ENCODE measurements around the gene AKAP8. TPM values are rescaled to one million over a fixed set of nuclear protein-coding genes. Genes with fewer than 3 reads are reported as not detected.

Gene AKAP8
- total and polyA plus RNA-seq, 9 donors, result 13.6 to 53.3 (median 34.2) TPM

GRCh38 chr19:15423130-15423529 lies 43.5 kb upstream of the AKAP8 start:
- no peaks in the 10 kb centered on the region for H3K27me3 ChIP-seq
- no peak overlapping the region for H3K4me3 ChIP-seq
- H3K27ac ChIP-seq, result no peak overlapping the region
- no peak for TF ChIP-seq EP300 (IDR thresholded peaks at IDR 0.05)
- H3K9me3 ChIP-seq, result no peaks in the 10 kb centered on the region
- 94 to 99% (median 96%) methylated on average over 6 of the region's 6 CpGs for WGBS, 3 donors
- no peak for DNase-seq
- intact Hi-C loops (cut with DNase I), result loop anchor here in 1 of 4 donors (10.0 kb wide), 1 partner anchor 168 kb away; no protein-coding TSS in a partner anchor
- H3K36me3 ChIP-seq, result no peaks in the 10 kb centered on the region
- H3K4me1 ChIP-seq (ENCODE audit: insufficient read depth), result peaks cover 16% of the 10 kb centered on the region

GRCh38 chr19:15422296-15423075 lies 42.9 kb upstream of the AKAP8 start:
- Histone ChIP-seq H3K4me1 (ENCODE audit: insufficient read depth) (peaks cover 18% of the 10 kb centered on the region), H3K27ac (peak overlapping the region; percentile 51 to 65), H3K9me3 (no peaks in the 10 kb centered on the region), H3K4me3 (no peak overlapping the region), H3K27me3 (no peaks in the 10 kb centered on the region), H3K36me3 (no peaks in the 10 kb centered on the region)
- no peak for TF ChIP-seq CTCF (IDR thresholded peaks at IDR 0.05)
- no peak for TF ChIP-seq EP300 (IDR thresholded peaks at IDR 0.05)
- no peak for TF ChIP-seq POLR2A (IDR thresholded peaks at IDR 0.05)
- 68 to 85% (median 73%) methylated on average over 21 to 22 of the region's 22 CpGs for WGBS, 3 donors
- intact Hi-C loops (cut with DNase I), result loop anchor here in 1 of 4 donors (10.0 kb wide), 1 partner anchor 168 kb away; no protein-coding TSS in a partner anchor
- no peak for DNase-seq

- intact Hi-C loops (cut with DNase I), result loop anchor here in 1 of 4 donors (10.0 kb wide), 1 partner anchor 167 kb away; no protein-coding TSS in a partner anchor
- H3K27me3 ChIP-seq, result no peaks in the 10 kb centered on the region
- peaks cover 22% of the 10 kb centered on the region for H3K4me1 ChIP-seq (ENCODE audit: insufficient read depth)
- TF ChIP-seq POLR2A (IDR thresholded peaks at IDR 0.05), result no peak
- no peak for TF ChIP-seq EP300 (IDR thresholded peaks at IDR 0.05)
- TF ChIP-seq CTCF (IDR thresholded peaks at IDR 0.05), result no peak
- H3K27ac ChIP-seq, result peak overlapping the region in 1 of 2 donors; percentile 65
- H3K36me3 ChIP-seq, result no peaks in the 10 kb centered on the region
- H3K4me3 ChIP-seq, result no peak overlapping the region
- DNase-seq, result peak in 4 of 5 donors; percentile 54 to 73 (median 66)
- WGBS, 3 donors, result 8 to 30% (median 27%) methylated on average over 15 of the region's 15 CpGs
- H3K9me3 ChIP-seq, result no peaks in the 10 kb centered on the region
These were observed 42.2 kb upstream of the AKAP8 start for GRCh38 chr19:15421721-15422260.

GRCh38 chr19:15421136-15421695 lies 41.6 kb upstream of the AKAP8 start:
- H3K27ac ChIP-seq, result peak overlapping the region in 1 of 2 donors; percentile 65
- no peak for TF ChIP-seq EP300 (IDR thresholded peaks at IDR 0.05)
- no peak for TF ChIP-seq POLR2A (IDR thresholded peaks at IDR 0.05)
- TF ChIP-seq CTCF (IDR thresholded peaks at IDR 0.05), result no peak
- no peak overlapping the region for H3K4me3 ChIP-seq
- intact Hi-C loops (cut with DNase I), result loop anchor here in 1 of 4 donors (10.0 kb wide), 1 partner anchor 166 kb away; no protein-coding TSS in a partner anchor
- no peaks in the 10 kb centered on the region for H3K36me3 ChIP-seq
- 19 to 45% (median 35%) methylated on average over 12 of the region's 12 CpGs for WGBS, 3 donors
- DNase-seq, result no peak
- no peaks in the 10 kb centered on the region for H3K9me3 ChIP-seq
- no peaks in the 10 kb centered on the region for H3K27me3 ChIP-seq
- peaks cover 24% of the 10 kb centered on the region for H3K4me1 ChIP-seq (ENCODE audit: insufficient read depth)

All from ovary (tissue), 9 donors.